ENCODE data around the gene TAP2.

GRCh38 chr6:32851025-32851424, 12.5 kb upstream of the TAP2 start:
- no peak for TF ChIP-seq EZH2phosphoT487 (IDR thresholded peaks at IDR 0.05; ENCODE audit: borderline replicate concordance, low read depth, low read length)
- TF ChIP-seq CTCF (conservative IDR thresholded peaks at IDR 0.05; ENCODE audit: low read length) = no peak
